MM.1S (cell line): ENCODE measurements around the gene NDUFAF2.

Experiments used
- DNase-seq: peaks from one replicate; pipeline ENCODE4 v3.0.0-alpha.2; 2015
- H2AFZ ChIP-seq: fragments of 300-600 bp; sonication (generic); 2 replicates; pipeline ENCODE4 v1.6.0; 2016; ENCODE audit warnings: antibody characterized with exemption, low read length
- H3F3A ChIP-seq: fragments of 300-600 bp; sonication (generic); 2 replicates; pipeline ENCODE4 v1.6.1; 2016; ENCODE audit warnings: mild to moderate bottlenecking, antibody characterized with exemption, low read length, moderate library complexity, mixed read lengths; ENCODE audit not compliant: insufficient read depth
- H3K27ac ChIP-seq: fragments of 300-600 bp; sonication (generic); 2 replicates; pipeline ENCODE4 v1.5.1; 2016; ENCODE audit warnings: mild to moderate bottlenecking, low read length
- H3K27me3 ChIP-seq: fragments of 300-600 bp; sonication (generic); replicated peaks from 2 replicates; pipeline ENCODE4 v1.6.0; 2016; ENCODE audit warnings: low read length; ENCODE audit not compliant: insufficient read depth
- H3K36me3 ChIP-seq: fragments of 300-600 bp; sonication (generic); replicated peaks from 2 replicates; pipeline ENCODE4 v1.6.1; 2016; ENCODE audit warnings: mild to moderate bottlenecking, low read length, mixed read lengths; ENCODE audit not compliant: insufficient read depth
- H3K4me1 ChIP-seq: fragments of 300-600 bp; sonication (generic); 2 replicates; pipeline ENCODE4 v1.6.1; 2016; ENCODE audit warnings: low read length, mixed read lengths
- H3K4me2 ChIP-seq: fragments of 300-600 bp; sonication (generic); 2 replicates; pipeline ENCODE4 v1.6.0; 2016; ENCODE audit warnings: low read depth, low read length
- H3K4me3 ChIP-seq: fragments of 300-600 bp; sonication (generic); 2 replicates; pipeline ENCODE4 v1.5.1; 2016; ENCODE audit warnings: low read length, mixed read lengths
- H3K79me2 ChIP-seq: fragments of 300-600 bp; sonication (generic); 2 replicates; pipeline ENCODE4 v1.6.1; 2016; ENCODE audit warnings: mixed run types, low read length, mixed read lengths
- H3K9ac ChIP-seq: fragments of 300-600 bp; sonication (generic); 2 replicates; pipeline ENCODE4 v1.6.1; 2016; ENCODE audit warnings: low read length, mixed read lengths
- H3K9me2 ChIP-seq: fragments of 300-600 bp; sonication (generic); replicated peaks from 2 replicates; pipeline ENCODE4 v1.6.1; 2016; ENCODE audit warnings: mild to moderate bottlenecking, low read length, mixed read lengths; ENCODE audit not compliant: insufficient read depth
- H3K9me3 ChIP-seq: fragments of 300-600 bp; sonication (generic); replicated peaks from 2 replicates; pipeline ENCODE4 v1.6.1; 2016; ENCODE audit warnings: mild to moderate bottlenecking, low read length, mixed read lengths; ENCODE audit not compliant: insufficient read depth
- H4K20me1 ChIP-seq: fragments of 300-600 bp; sonication (generic); 2 replicates; pipeline ENCODE4 v1.6.1; 2016; ENCODE audit warnings: mild to moderate bottlenecking, low read length, moderate library complexity, mixed read lengths; ENCODE audit not compliant: insufficient read depth
- CTCF ChIP-seq: fragments of 300-600 bp; sonication (generic); IDR thresholded peaks from 2 replicates; pipeline ENCODE4 v1.5.1; 2016; ENCODE audit warnings: antibody characterized with exemption, low read length, mixed read lengths
- EZH2 ChIP-seq: fragments of 300-600 bp; sonication (generic); optimal IDR thresholded peaks from 2 replicates; pipeline ENCODE3; 2017; ENCODE audit warnings: low read depth, mild to moderate bottlenecking, antibody characterized with exemption, low read length, mixed read lengths
- EZH2phosphoT487 ChIP-seq: fragments of 300-600 bp; sonication (generic); IDR thresholded peaks from 2 replicates; pipeline ENCODE4 v1.6.1; 2018; ENCODE audit warnings: antibody characterized with exemption, low read length

The NDUFAF2 gene

GRCh38 chr5:61182449-61182848, 237.4 kb downstream of the NDUFAF2 start:
- H4K20me1 ChIP-seq: no peaks in the 10 kb centered on the region
- DNase-seq: no peak
- H3K9me3 ChIP-seq: no peaks in the 10 kb centered on the region
- H3K9ac ChIP-seq: no peak overlapping the region
- no peak overlapping the region for H3K4me2 ChIP-seq
- no peaks in the 10 kb centered on the region for H3K27me3 ChIP-seq
- no peaks in the 10 kb centered on the region for H3F3A ChIP-seq
- H3K4me3 ChIP-seq: no peak overlapping the region
- no peak overlapping the region for H2AFZ ChIP-seq
- H3K36me3 ChIP-seq: no peaks in the 10 kb centered on the region
- no peak overlapping the region for H3K27ac ChIP-seq
- H3K9me2 ChIP-seq: no peaks in the 10 kb centered on the region
- no peaks in the 10 kb centered on the region for H3K79me2 ChIP-seq
- peaks cover 9% of the 10 kb centered on the region; the same call in 1 of the 2 replicates for H3K4me1 ChIP-seq
- TF ChIP-seq EZH2 (no peak), CTCF (no peak), EZH2phosphoT487 (no peak)

GRCh38 chr5:61183538-61183937, 238.5 kb downstream of the NDUFAF2 start:
- Histone ChIP-seq H3K9me2 (no peaks in the 10 kb centered on the region), H2AFZ (no peak overlapping the region), H3F3A (no peaks in the 10 kb centered on the region), H3K27me3 (no peaks in the 10 kb centered on the region), H3K9ac (no peak overlapping the region), H4K20me1 (no peaks in the 10 kb centered on the region), H3K4me2 (no peak overlapping the region), H3K4me1 (no peaks in the 10 kb centered on the region), H3K36me3 (no peaks in the 10 kb centered on the region), H3K79me2 (no peaks in the 10 kb centered on the region), H3K27ac (no peak overlapping the region), H3K4me3 (no peak overlapping the region), H3K9me3 (no peaks in the 10 kb centered on the region)
- no peak for DNase-seq
- TF ChIP-seq CTCF (no peak), EZH2phosphoT487 (no peak), EZH2 (no peak)

GRCh38 chr5:61184708-61185107, 239.7 kb downstream of the NDUFAF2 start:
- no peaks in the 10 kb centered on the region for H4K20me1 ChIP-seq
- H3F3A ChIP-seq: no peaks in the 10 kb centered on the region
- H3K79me2 ChIP-seq: no peaks in the 10 kb centered on the region
- H3K4me2 ChIP-seq: no peak overlapping the region
- no peak overlapping the region for H3K27ac ChIP-seq
- no peaks in the 10 kb centered on the region for H3K9me3 ChIP-seq
- no peaks in the 10 kb centered on the region for H3K9me2 ChIP-seq
- no peak overlapping the region for H2AFZ ChIP-seq
- no peaks in the 10 kb centered on the region for H3K4me1 ChIP-seq
- no peaks in the 10 kb centered on the region for H3K27me3 ChIP-seq
- no peaks in the 10 kb centered on the region for H3K36me3 ChIP-seq
- TF ChIP-seq CTCF (no peak), EZH2phosphoT487 (no peak), EZH2 (no peak)
- DNase-seq: no peak
- H3K4me3 ChIP-seq: no peak overlapping the region
- no peak overlapping the region for H3K9ac ChIP-seq
